Stimulated activated CD8-positive, alpha-beta memory T cell treated with anti-CD3 and anti-CD28 coated beads, Interleukin-4, amount 100 ng/mL, for 24 hours (primary cell): ENCODE measurements around the gene MXD4.
"Not testable (repeated sequence)": the region's sequence is repeated elsewhere in the genome, so short reads cannot be mapped to it uniquely, and the experiment has no call there.

Source experiments
- DNase-seq: peaks from one replicate; pipeline ENCODE4 v3.0.0-alpha.2; 2020; ENCODE audit warnings: low read depth

Gene MXD4

DNA sequence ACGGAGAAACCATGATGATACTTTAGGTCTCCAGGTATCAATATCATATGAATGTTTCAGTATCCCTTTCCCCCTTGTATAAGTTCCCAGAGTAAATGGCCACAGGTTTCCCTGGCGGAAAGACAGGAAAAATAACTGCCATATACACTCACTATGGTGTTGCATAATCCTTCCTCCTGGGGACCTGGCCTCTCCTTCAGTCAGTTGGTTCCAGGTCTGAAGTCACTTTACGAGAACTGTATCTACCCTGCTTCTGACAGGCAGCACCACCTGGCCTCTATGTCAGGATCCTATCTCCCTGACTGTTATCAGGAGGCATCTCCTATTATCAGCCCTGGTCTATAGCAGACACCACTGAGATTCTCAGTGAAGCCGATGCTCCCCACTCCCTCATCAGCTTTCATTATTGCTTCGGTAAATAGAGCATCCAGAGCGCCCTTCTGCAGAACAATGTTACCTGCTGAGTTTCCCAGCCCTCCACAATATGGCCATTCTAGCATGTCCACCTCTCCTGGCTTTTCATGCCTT, 42.6 kb downstream of the MXD4 start:
- DNase-seq, result no peak

DNA sequence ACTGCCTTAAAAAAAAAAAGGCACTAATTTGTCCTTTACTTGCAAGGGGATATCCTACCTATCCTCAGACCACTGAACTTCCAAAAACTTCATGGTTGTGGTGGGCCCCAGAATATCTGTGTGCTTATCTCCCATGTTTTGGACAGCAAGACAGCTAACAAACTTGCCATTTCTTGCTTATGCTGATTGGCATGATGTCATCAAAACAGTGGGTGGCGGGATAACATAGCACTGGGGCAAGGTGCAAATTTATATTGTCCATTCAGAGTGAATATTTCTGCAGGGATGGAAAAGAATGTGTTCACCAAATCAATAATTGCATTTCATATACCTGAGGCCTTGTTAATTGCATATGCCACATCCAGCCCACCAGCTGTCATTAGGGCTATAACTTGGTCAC, 43.5 kb downstream of the MXD4 start:
- DNase-seq, result no peak

DNA sequence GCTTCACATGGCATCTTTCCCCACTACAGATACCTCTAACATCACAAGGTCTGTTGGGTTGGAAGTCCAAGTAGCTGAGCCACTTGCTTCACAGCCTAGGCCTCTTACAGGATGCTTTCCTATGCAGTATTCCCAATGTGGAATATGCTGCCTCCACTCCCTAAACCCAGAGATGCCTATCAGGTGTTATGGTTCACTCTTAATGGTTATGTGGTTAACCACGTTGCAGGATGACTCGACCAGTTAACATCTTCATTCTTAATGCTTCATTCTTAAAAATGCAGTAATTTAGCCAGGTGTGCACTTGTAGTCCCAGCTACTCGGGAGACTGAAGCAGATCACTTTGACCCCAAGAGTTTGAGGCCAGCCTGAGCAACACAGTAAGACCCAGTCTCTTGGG, 44.2 kb downstream of the MXD4 start:
- DNase-seq, result no peak

DNA sequence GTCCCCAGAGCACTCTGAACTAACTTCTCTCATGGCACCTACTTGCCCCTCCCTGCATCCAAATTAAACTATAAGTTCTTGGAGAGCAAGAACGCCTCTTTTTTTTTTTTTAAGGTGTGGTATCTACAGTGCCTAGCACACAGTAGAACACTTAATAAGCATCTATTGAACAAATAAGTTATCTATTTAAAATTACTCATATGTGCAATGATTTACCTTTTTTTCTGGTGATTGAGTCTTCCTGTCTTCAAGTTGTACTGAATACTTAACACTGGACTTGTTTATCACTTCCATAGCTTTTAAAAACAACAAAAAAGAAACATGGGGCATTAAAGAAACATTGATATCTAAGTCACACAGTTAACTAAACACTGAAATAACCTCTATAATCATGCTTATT, 49.1 kb downstream of the MXD4 start:
- no peak for DNase-seq

DNA sequence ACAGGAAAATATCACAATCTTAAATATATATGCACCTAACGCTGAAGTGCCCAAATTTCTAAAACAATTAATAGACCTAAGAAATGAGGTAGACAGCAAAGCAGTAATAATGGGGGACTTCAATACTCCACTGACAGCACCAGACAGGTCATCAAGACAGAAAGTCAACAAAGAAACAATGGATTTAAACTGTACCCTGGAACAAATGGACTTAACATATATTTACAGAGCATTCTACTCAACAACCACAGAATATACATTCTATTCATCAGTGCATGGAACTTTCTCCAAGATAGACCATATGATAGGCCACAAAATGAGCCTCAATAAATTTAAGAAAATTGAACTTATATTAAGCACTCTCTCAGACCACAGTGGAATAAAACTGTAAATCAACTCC, 59.1 kb downstream of the MXD4 start:
- DNase-seq, result not testable (repeated sequence)
